ENCODE data around the gene TANGO6.
"Not testable (repeated sequence)": the region's sequence is repeated elsewhere in the genome, so short reads cannot be mapped to it uniquely, and the experiment has no call there.

TANGO6 gene

DNA sequence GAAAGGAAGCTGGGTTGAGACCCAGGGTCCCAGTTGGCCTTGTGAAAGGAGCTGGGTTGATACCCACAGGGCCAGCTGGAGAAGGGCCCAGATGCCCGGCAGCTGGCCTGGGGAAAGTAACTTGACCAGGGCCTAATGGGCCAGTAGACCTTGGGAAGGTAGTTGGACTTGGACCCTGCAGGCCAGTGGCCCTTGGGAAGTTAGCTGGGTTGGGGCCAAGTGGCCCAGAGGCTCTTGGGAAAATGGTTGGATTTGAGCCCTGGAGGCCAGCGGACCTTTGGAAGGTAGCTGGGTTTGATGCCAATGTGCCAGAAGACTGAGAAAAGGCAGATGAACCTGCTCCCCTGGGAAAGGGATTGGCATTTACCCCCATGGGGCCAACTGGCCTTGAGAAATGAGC is 275.7 kb downstream of the TANGO6 start:
- H3K4me1 ChIP-seq, result peaks cover 0 to 9% (median 4%) of the 10 kb centered on the region in 4 donors
- no peak overlapping the region for H3K4me3 ChIP-seq
- TF ChIP-seq, protein P1, sequence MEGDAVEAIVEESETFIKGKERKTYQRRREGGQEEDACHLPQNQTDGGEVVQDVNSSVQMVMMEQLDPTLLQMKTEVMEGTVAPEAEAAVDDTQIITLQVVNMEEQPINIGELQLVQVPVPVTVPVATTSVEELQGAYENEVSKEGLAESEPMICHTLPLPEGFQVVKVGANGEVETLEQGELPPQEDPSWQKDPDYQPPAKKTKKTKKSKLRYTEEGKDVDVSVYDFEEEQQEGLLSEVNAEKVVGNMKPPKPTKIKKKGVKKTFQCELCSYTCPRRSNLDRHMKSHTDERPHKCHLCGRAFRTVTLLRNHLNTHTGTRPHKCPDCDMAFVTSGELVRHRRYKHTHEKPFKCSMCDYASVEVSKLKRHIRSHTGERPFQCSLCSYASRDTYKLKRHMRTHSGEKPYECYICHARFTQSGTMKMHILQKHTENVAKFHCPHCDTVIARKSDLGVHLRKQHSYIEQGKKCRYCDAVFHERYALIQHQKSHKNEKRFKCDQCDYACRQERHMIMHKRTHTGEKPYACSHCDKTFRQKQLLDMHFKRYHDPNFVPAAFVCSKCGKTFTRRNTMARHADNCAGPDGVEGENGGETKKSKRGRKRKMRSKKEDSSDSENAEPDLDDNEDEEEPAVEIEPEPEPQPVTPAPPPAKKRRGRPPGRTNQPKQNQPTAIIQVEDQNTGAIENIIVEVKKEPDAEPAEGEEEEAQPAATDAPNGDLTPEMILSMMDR (IDR thresholded peaks at IDR 0.05), result no peak
- H3K27ac ChIP-seq, result no peak overlapping the region
- no peaks in the 10 kb centered on the region for H3K9me3 ChIP-seq
- no peak for DNase-seq
- no peaks in the 10 kb centered on the region for H3K27me3 ChIP-seq
- peaks cover 40 to 69% (median 58%) of the 10 kb centered on the region in 3 donors for H3K36me3 ChIP-seq
- intact Hi-C loops (cut with DNase I; ENCODE audit: low total_unique reads), result no loop called here

DNA sequence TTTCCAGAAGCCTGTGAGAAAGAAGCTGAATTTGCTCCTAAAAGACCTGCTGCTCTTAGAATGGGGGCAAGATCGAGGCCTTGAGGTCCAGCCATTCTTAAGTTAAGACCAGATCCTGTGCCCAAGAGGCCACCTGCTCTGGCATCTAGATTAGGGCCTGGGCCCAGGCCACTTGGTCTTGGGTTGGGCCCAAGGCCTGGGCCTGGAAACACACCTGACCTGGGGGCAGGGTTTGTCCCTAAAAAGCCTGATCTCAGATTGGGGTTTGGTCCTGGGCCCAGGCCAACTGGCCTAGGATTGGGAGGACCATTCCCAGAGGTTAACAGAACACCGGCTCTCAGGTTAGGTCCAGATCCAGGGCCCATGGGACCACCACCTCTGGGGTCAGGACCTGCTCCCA is 276.2 kb downstream of the TANGO6 start:
- no peak overlapping the region for H3K27ac ChIP-seq
- peaks cover 35 to 64% (median 53%) of the 10 kb centered on the region in 3 donors for H3K36me3 ChIP-seq
- no peaks in the 10 kb centered on the region for H3K27me3 ChIP-seq
- TF ChIP-seq, protein P1 (IDR thresholded peaks at IDR 0.05), result no peak
- H3K9me3 ChIP-seq, result no peaks in the 10 kb centered on the region
- no peak for DNase-seq
- no peak overlapping the region for H3K4me3 ChIP-seq
- H3K4me1 ChIP-seq, result peaks cover 0 to 9% (median 4%) of the 10 kb centered on the region in 4 donors
- intact Hi-C loops (cut with DNase I; ENCODE audit: low total_unique reads), result no loop called here

DNA sequence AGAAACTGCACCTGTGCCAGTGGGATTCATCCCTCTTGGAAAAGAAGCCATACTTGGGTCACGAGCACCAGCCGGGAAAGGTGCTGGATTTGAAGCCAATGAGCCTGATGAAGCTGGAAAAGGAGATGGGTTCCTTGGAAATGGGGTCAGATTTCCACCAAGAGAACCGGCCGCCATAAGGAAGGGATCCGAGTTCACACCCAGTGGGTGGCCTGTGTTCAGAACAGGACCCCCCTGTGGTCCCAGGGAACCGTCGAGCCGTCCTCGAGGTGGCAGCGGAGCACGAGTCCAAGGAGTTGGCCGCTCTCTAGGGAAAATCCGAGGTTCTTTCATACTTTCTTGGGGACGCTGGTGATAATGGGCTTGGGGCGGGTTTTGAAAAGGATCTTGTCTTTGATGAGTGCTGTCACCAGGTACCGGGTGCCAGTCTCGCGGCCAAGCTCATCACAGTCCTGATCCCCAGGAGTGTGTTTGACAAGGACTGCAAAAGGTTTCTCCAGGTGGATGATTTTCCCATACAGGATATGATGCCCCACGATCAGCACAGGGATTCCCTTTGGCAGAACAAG is 276.8 kb downstream of the TANGO6 start:
- DNase-seq, result no peak
- Histone ChIP-seq H3K27me3 (no peaks in the 10 kb centered on the region), H3K4me3 (no peak overlapping the region), H3K9me3 (no peaks in the 10 kb centered on the region), H3K4me1 (peaks cover 0 to 9% (median 4%) of the 10 kb centered on the region in 4 donors), H3K36me3 (peaks cover 29 to 58% (median 46%) of the 10 kb centered on the region in 3 donors), H3K27ac (no peak overlapping the region)
- intact Hi-C loops (cut with DNase I; ENCODE audit: low total_unique reads), result loop anchor here (5.0 kb wide), 1 partner anchor 208 kb away; no protein-coding TSS in a partner anchor
- TF ChIP-seq, protein P1 (IDR thresholded peaks at IDR 0.05), result no peak

DNA sequence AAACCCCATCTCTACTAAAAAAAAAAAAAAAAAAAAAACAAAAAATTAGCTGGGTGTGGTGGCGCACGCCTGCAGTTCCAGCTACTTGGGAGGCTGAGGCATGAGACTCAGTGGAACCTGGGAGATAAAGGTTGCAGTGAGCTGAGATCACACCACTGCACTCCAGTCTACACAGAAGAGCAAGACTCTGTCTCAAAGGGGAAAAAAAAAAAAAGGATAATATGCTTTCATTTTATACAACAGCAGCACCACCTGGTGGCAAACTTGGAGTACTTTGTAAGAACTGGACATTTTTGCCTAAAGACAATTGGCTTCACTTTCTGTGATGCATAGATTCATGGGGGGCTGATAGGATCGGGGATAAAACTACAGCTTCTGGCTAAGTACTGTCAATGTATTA is 280.6 kb downstream of the TANGO6 start:
- Histone ChIP-seq H3K27ac (no peak overlapping the region), H3K4me3 (no peak overlapping the region), H3K9me3 (no peaks in the 10 kb centered on the region), H3K36me3 (peaks cover 23 to 40% (median 40%) of the 10 kb centered on the region in 3 donors), H3K27me3 (no peaks in the 10 kb centered on the region), H3K4me1 (peaks cover 0 to 23% (median 2%) of the 10 kb centered on the region in 4 donors)
- intact Hi-C loops (cut with DNase I; ENCODE audit: low total_unique reads), result loop anchor here (2.0 to 5.0 kb wide), 2 partner anchors 212 to 277 kb away; no protein-coding TSS in a partner anchor
- DNase-seq, result peak in 1 of 2 donors; percentile 41
- TF ChIP-seq, protein P1 (IDR thresholded peaks at IDR 0.05), result peak; percentile 45 to 76

DNA sequence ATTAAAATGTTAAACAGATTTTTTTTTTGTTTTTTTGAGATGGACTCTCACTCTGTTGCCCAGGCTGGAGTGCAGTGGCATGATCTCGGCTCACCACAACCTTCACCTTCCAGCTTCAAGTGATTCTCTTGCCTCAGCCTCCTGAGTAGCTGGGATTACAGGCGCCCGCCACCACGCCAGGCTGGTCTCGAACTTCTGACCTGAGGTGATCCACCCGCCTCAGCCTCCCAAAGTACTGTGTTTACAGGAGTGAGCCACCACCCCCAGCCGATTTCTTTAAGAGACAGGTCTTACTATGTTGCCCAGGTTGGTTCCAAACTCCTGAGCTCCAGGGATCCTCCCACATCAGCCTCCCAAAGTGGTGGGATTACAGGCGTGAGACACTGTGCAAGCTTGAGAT is 281.1 kb downstream of the TANGO6 start:
- peaks cover 0 to 19% (median 2%) of the 10 kb centered on the region in 4 donors for H3K4me1 ChIP-seq
- not testable (repeated sequence) for H3K27ac ChIP-seq, H3K4me3 ChIP-seq, H3K9me3 ChIP-seq, H3K27me3 ChIP-seq, DNase-seq
- peaks cover 18 to 38% (median 36%) of the 10 kb centered on the region in 3 donors for H3K36me3 ChIP-seq
- intact Hi-C loops (cut with DNase I; ENCODE audit: low total_unique reads), result loop anchor here (2.0 to 5.0 kb wide), 2 partner anchors 212 to 278 kb away; no protein-coding TSS in a partner anchor

DNA sequence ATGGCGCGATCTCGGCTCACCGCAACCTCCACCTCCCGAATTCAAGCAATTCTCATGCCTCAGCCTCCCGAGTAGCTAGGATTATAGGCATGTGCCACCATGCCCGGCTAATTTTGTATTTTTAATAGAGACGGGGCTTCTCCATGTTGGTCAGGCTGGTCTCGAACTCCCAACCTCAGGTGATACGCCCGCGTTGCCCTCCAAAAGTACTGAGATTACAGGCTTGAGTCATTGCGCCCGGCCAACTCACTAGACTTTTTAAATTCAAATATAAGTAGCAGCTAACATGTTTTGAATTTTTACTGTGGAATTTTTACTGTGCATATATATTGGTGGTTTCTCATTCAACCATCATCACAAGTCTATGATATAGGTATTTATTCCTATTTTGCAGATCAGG is 281.6 kb downstream of the TANGO6 start:
- H3K4me3 ChIP-seq, H3K27me3 ChIP-seq, DNase-seq, H3K27ac ChIP-seq, H3K9me3 ChIP-seq: not testable (repeated sequence)
- Histone ChIP-seq H3K4me1 (peaks cover 0 to 15% (median 5%) of the 10 kb centered on the region in 4 donors), H3K36me3 (peaks cover 12 to 32% (median 30%) of the 10 kb centered on the region in 3 donors)
- intact Hi-C loops (cut with DNase I; ENCODE audit: low total_unique reads), result loop anchor here (2.0 to 5.0 kb wide), 3 partner anchors 213 to 598 kb away; no protein-coding TSS in a partner anchor
